K562 (cell line): Measurements from ENCODE around the gene MICU1. TPM values are rescaled to one million over a fixed set of nuclear protein-coding genes. Genes with fewer than 3 reads are reported as not detected.

Experiments
- BMI1 ChIP-seq: fragments of 150-350 bp; IDR thresholded peaks from 2 replicates; pipeline ENCODE4 v1.6.1; 2014; ENCODE audit warnings: low read length
- C11orf30 ChIP-seq: fragments of 450-650 bp; IDR thresholded peaks from 2 replicates; pipeline ENCODE4 v1.6.1; 2016; ENCODE audit warnings: low read depth, mild to moderate bottlenecking
- CBFA2T3 ChIP-seq: fragments of 450-650 bp; IDR thresholded peaks from 2 replicates; pipeline ENCODE4 v1.6.1; 2017
- FOXA3 ChIP-seq, 2 experiments: fragments of 450-650 bp in 1 of 2; sonication (generic) in 1 of 2; formaldehyde crosslinking; IDR thresholded peaks in 1 of 2; conservative IDR thresholded peaks in 1 of 2; 2 replicates each; pipeline versions ENCODE4 v1.4.0 to v1.8.0; 2020 to 2022; ENCODE audit warnings: mild to moderate bottlenecking in 2 of 2, missing genetic modification reagents in 1 of 2
- FUS ChIP-seq: fragments of 200-400 bp; formaldehyde crosslinking; optimal IDR thresholded peaks from 2 replicates; pipeline ENCODE3; 2017; ENCODE audit warnings: low read depth, low read length
- HDAC3 ChIP-seq: fragments of 450-650 bp; IDR thresholded peaks from 2 replicates; pipeline ENCODE4 v1.6.1; 2018; ENCODE audit warnings: borderline replicate concordance, mild to moderate bottlenecking, moderate library complexity; ENCODE audit not compliant: partially characterized antibody
- HLTF ChIP-seq: fragments of 450-650 bp; IDR thresholded peaks from 2 replicates; pipeline ENCODE4 v1.6.1; 2016
- HMGN3 ChIP-seq: IDR thresholded peaks from 2 replicates; pipeline ENCODE4 v1.6.1; 2011; ENCODE audit warnings: borderline replicate concordance, low read depth, mild to moderate bottlenecking, mixed read lengths, low read length; ENCODE audit not compliant: insufficient read length; ENCODE audit errors: extremely low read depth
- HNRNPLL ChIP-seq: fragments of 200-400 bp; formaldehyde crosslinking; IDR thresholded peaks from 2 replicates; pipeline ENCODE4 v1.6.1; 2017; ENCODE audit warnings: low read length, low read depth, mild to moderate bottlenecking; ENCODE audit not compliant: poor library complexity, severe bottlenecking
- HSF4 ChIP-seq: fragments of 250-450 bp; sonication (Bioruptor Pico); IDR thresholded peaks from 2 replicates; pipeline ENCODE4 v2.1.2; 2022; ENCODE audit warnings: mild to moderate bottlenecking, moderate library complexity, borderline replicate concordance
- KLF1 ChIP-seq: fragments of 450-650 bp; IDR thresholded peaks from 2 replicates; pipeline ENCODE4 v1.6.1; 2016; ENCODE audit warnings: missing genetic modification characterization, missing compliant biosample characterization
- LEF1 ChIP-seq: fragments of 450-650 bp; IDR thresholded peaks from 2 replicates; pipeline ENCODE4 v1.6.1; 2016; ENCODE audit warnings: mild to moderate bottlenecking
- MEF2D ChIP-seq: conservative IDR thresholded peaks from 2 replicates; pipeline ENCODE4 v1.6.1; 2016; ENCODE audit warnings: low read depth, missing genetic modification characterization, missing compliant biosample characterization
- NFRKB ChIP-seq: fragments of 450-650 bp; IDR thresholded peaks from 2 replicates; pipeline ENCODE4 v1.6.1; 2016; ENCODE audit warnings: low read depth
- NRF1 ChIP-seq, 2 experiments: fragments of 450-650 bp; IDR thresholded peaks in 1 of 2; conservative IDR thresholded peaks in 1 of 2; 2 replicates each; pipeline ENCODE4 v1.6.1; 2014; ENCODE audit warnings: mild to moderate bottlenecking in 2 of 2
- PCBP1 ChIP-seq: fragments of 200-400 bp; formaldehyde crosslinking; IDR thresholded peaks from 2 replicates; pipeline ENCODE4 v1.6.1; 2018; ENCODE audit warnings: mild to moderate bottlenecking, low read depth, low read length; ENCODE audit not compliant: poor library complexity, severe bottlenecking
- POLR2AphosphoS2 ChIP-seq: IDR thresholded peaks from 2 replicates; pipeline ENCODE4 v1.6.1; 2012; ENCODE audit warnings: low read length, improper control_type of control experiment
- RFX7 ChIP-seq: fragments of 250-450 bp; sonication (Bioruptor Pico); IDR thresholded peaks from 2 replicates; pipeline ENCODE4 v1.5.1; 2021; ENCODE audit warnings: mild to moderate bottlenecking
- SIX5 ChIP-seq, 2 experiments: IDR thresholded peaks; 2 replicates each; pipeline ENCODE4 v1.6.1; 2011; ENCODE audit warnings: low read length in 2 of 2, borderline replicate concordance in 1 of 2, low read depth in 1 of 2, mild to moderate bottlenecking in 1 of 2, moderate library complexity in 1 of 2; ENCODE audit not compliant: insufficient read depth in 1 of 2
- SMARCE1 ChIP-seq: fragments of 450-650 bp; IDR thresholded peaks from 2 replicates; pipeline ENCODE4 v1.7.1; 2016; ENCODE audit warnings: mild to moderate bottlenecking
- SNRNP70 ChIP-seq: fragments of 200-400 bp; formaldehyde crosslinking; optimal IDR thresholded peaks from 2 replicates; pipeline ENCODE3; 2017; ENCODE audit warnings: low read depth, low read length
- TARDBP ChIP-seq: fragments of 450-650 bp; IDR thresholded peaks from 2 replicates; pipeline ENCODE4 v1.6.1; 2016
- YBX1 ChIP-seq: fragments of 450-650 bp; IDR thresholded peaks from 2 replicates; pipeline ENCODE4 v1.7.1; 2016; ENCODE audit warnings: mild to moderate bottlenecking
- ZBTB12 ChIP-seq: fragments of 250-450 bp; sonication (Bioruptor Pico); IDR thresholded peaks from 2 replicates; pipeline ENCODE4 v1.4.0; 2020
- ZBTB9 ChIP-seq: fragments of 450-650 bp; formaldehyde crosslinking; IDR thresholded peaks from 2 replicates; pipeline ENCODE4 v1.4.0; 2020; ENCODE audit warnings: mild to moderate bottlenecking, moderate library complexity
- ZNF124 ChIP-seq: sonication (generic); formaldehyde crosslinking; IDR thresholded peaks from 2 replicates; pipeline ENCODE4 v1.8.1; 2022; ENCODE audit warnings: missing genetic modification reagents
- ZNF143 ChIP-seq: sonication (generic); formaldehyde crosslinking; IDR thresholded peaks from 2 replicates; pipeline ENCODE4 v1.9.0; 2022; ENCODE audit warnings: mild to moderate bottlenecking, missing genetic modification reagents
- ZNF253 ChIP-seq: fragments of 250-450 bp; sonication (Bioruptor Pico); conservative IDR thresholded peaks from 2 replicates; pipeline ENCODE4 v1.6.1; 2021; ENCODE audit warnings: mild to moderate bottlenecking
- polyA plus RNA-seq, 8 experiments: library from polyadenylated mRNA; depleted of rRNA in 4 of 8; stranded (reverse) in 5 of 8; unstranded in 3 of 8; fragments of >200 nt; fragmentation: Nextera tagmentation in 2 of 8; fragmentation: Illumina TruSeq in 1 of 8; extraction: Ambion mirVana in 2 of 8; extraction: Trizol in 1 of 8; gene quantifications; 2 replicates each; pipeline versions ENCODE4 v1.2.1 to v1.2.3, GENCODE V29; 2011 to 2014; ENCODE audit warnings: inconsistent platforms in 1 of 8, missing spikeins in 1 of 8
- total RNA-seq, 7 experiments: library from RNA; depleted of rRNA in 6 of 7; stranded (reverse); fragments of >200 nt in 6 of 7; fragmentation: Illumina TruSeq in 2 of 7; extraction: Trizol in 2 of 7; gene quantifications; 2 replicates each; pipeline versions ENCODE4 v1.2.1 to v1.2.3, GENCODE V29; 2011 to 2021; ENCODE audit warnings: low replicate concordance in 1 of 7
- TF ChIP-seq, protein P1 (sequence below): fragments of 250-450 bp; sonication (Bioruptor Pico); IDR thresholded peaks from 2 replicates; pipeline ENCODE4 v1.5.0; 2021

Gene MICU1
- total and polyA plus RNA-seq, 9 of the 15 experiments (the other 6 are each of a cell fraction or from before 2014, with no cell fraction given) = 29.3 to 76.8 (median 48.4) TPM

DNA sequence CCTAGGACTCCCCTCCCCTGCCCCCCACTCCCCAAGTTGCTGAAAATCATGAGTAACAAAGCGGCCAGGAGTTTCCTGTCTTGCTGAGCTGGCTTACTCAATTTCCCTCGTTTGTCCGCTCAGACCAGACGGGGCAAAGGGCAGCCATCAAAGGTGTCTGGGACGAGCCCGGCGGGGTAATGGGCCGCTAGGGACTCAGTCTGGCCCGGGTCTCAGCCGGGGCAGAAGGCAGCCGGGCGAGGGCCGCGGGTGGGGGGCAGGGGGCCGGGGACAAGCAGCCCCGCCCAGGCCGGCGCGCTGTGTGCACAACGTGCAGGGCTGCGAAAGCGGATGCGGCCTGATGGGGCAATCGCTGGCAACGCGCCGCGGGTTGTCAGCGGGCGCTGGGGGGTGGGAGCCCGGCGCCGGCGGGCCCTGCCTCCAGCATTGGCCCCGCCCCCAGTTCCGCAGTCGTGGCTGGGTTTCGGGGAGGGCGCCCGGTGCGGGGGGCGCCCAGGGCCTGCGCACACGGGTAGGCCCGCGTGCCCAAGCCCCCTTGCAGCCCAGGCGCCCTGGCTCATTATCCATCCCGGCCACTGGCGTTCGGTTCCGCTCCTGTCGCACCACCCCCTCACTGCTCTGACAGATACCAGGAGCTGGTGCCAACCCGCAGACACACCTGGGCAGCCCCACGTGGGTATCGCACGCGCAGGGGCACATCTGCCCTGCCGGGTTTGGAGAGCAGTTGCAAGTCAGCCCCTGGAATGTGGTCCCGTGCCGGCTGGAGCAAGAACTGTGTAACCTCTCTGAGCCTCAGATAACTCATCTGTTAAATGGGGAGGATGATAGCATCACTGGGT lies 306.2 kb downstream of the MICU1 start (continued):
- peak; percentile 88 for TF ChIP-seq ZBTB9
- no peak; the same call in 1 of the 2 replicates for TF ChIP-seq NFRKB
- TF ChIP-seq SMARCE1 = no peak
- TF ChIP-seq C11orf30 = no peak
- no peak for TF ChIP-seq POLR2AphosphoS2
- no peak for TF ChIP-seq ZNF253 (CRISPR knock-in tag)
- no peak for TF ChIP-seq ZNF143 (CRISPR knock-in tag)
- no peak for TF ChIP-seq HDAC3
- TF ChIP-seq BMI1 = no peak
- TF ChIP-seq SNRNP70 = no peak
- no peak for TF ChIP-seq SIX5 (IDR thresholded peaks at IDR 0.05; ENCODE audit: borderline replicate concordance in 1 of 2, insufficient read depth in 1 of 2, low read depth in 1 of 2, low read length in 2 of 2)
- peak; percentile 72 for TF ChIP-seq PCBP1
- TF ChIP-seq CBFA2T3 = peak; percentile 27; the same call in 1 of the 2 replicates
- TF ChIP-seq FUS = no peak
- TF ChIP-seq NRF1 (conservative IDR thresholded peaks at IDR 0.05 in 1 of 2, IDR thresholded peaks at IDR 0.05 in 1 of 2) = no peak
- no peak for TF ChIP-seq YBX1
- TF ChIP-seq KLF1 (tag) = no peak
- TF ChIP-seq ZNF124 = no peak
- no peak for TF ChIP-seq ZBTB12 (CRISPR knock-in tag)
- TF ChIP-seq HLTF = peak; percentile 23; the same call in 1 of the 2 replicates
- TF ChIP-seq, protein P1, sequence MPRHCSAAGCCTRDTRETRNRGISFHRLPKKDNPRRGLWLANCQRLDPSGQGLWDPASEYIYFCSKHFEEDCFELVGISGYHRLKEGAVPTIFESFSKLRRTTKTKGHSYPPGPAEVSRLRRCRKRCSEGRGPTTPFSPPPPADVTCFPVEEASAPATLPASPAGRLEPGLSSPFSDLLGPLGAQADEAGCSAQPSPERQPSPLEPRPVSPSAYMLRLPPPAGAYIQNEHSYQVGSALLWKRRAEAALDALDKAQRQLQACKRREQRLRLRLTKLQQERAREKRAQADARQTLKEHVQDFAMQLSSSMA (CRISPR knock-in tag) = no peak
- no peak for TF ChIP-seq FOXA3 (CRISPR knock-in tag; conservative IDR thresholded peaks at IDR 0.05 in 1 of 2, IDR thresholded peaks at IDR 0.05 in 1 of 2)
- 0 out of 2 replicates have a peak, but pooled peaks have one; percentile 46 for TF ChIP-seq MEF2D (tag)
- no peak for TF ChIP-seq TARDBP
- TF ChIP-seq HSF4 (CRISPR knock-in tag) = peak; percentile 59; the same call in 1 of the 2 replicates
- no peak; the same call in 1 of the 2 replicates for TF ChIP-seq LEF1
- TF ChIP-seq HNRNPLL = no peak
- TF ChIP-seq RFX7 (CRISPR knock-in tag) = no peak
- no peak for TF ChIP-seq HMGN3
